Measurements from ENCODE around the gene SH3RF1.

The SH3RF1 gene

DNA sequence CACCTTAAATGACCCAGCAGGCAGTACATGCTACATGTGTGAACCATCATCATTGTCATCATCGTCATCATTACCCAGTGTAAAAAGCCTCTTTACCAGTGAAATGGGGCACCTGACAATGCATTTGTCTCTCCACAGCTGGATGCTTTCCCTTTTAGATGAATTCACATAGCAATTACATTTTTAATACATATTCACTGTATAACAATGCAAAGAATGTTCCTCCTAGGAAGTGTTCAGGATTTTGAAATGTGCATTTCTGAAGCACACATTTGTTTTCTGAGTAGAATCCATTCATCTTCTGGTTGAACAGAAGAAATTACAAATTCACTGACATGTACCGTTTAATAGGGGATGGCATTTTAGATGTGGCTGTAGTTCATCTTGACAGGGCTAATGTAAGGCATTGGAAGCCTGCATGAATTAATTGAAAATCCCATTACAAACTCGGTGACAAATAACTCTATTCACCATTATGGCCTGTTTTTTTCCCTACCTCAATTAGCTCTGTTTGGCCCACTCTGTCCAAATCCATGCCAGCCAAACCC is 111.1 kb downstream of the SH3RF1 start:
- DNase-seq = no peak

DNA sequence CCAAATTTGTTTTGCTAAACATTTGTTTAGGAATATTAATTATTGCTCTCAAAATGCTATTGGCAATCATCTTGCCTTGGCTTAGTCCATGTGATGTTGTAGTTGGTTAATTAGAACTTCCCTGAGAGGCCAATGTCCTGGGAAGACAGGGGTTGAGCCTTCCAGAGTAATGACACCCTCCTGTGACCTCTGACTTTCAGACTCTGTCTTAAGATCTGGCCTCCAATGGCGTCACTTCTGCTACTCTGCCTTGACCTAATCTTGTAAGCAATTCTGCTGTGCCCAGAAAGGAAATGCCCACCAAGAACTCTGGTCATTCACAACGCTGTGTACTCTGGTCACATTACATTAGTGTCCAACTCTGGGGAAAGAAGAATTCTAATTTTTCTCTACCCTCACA is 111.9 kb downstream of the SH3RF1 start:
- no peak for DNase-seq

DNA sequence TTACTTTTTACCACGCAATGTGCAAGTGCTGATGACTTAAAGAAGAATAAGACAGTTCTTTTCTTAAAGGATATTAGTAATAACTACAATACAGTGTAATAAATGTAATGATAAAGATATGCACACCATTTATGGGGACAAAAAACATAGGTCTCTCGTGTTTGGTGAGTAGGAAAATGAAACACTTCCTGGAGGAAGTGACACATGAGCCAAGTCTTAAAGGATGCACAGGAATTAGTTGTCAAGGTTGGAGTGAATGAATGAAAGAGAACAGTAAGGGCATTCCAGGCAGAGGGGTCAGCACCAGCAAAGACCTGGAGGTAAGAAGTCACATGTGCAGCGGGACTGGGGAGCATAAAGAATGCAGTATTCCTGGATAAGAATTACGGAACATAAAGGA is 112.7 kb downstream of the SH3RF1 start:
- no peak for DNase-seq

DNA sequence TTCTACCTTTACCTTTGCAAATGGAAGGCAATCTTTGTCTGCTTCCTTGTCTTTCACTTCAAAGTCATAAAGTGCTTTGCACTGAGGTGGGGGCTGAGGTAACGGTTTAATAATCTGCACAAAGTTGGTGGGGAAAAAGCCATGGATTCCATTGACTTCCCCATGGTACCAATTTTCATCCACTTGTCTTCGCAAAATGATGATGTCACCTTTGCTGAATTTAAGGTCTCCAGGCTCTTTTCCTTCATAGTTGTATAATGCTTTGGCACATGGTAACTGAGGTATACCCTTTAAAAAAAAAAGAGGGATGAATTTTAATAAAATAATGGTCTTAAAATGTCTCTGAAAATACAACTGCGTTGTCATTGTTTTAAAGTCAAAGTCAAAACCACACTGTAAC is 114.4 kb downstream of the SH3RF1 start:
- DNase-seq = no peak

DNA sequence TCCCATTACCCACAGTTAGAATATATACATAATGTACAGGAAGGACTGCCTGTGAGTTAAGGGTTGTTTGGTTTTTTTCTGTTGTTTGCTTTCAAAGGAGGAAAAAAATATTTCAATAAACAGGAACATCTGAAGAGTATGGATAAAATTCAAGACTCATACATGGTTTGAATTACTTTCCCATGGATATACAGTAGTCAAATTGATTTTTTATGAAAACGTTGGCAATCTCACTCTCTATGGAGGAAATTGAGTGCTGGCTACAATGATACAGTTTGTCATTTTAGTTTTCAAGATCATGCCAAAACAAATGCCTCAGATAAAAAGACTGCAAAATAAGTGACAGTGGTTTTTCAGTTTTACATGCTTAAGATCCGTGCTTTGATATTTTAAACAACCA is 116.6 kb downstream of the SH3RF1 start:
- DNase-seq = no peak

DNA sequence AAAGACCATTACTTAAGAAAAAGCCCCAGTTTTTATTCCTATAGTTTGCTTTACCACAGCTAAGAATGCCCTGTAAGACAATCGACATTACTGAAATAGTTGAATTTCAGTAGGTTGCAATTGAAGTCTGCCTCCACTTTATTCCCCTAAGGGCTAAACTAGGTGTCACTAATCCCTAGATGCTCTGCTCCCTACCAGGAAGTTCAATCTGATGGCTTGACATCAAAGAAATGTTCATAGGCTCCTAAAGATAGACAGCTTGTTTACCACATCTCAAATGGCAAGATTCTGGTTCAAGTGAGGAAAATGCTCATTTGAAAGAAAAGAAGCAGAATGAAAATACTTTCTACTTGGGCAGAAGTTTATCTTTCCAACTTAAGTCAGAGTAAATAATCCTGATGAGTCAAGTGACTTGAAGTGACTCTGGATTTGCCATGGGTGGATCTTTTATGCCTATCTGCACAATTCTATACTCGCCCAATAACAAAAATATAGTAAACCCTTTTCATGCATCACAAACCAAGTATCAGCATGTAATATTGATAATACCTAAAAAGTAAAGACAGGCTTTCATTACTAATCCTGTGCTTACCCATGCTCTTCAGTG is 117.2 kb downstream of the SH3RF1 start:
- DNase-seq = no peak

DNA sequence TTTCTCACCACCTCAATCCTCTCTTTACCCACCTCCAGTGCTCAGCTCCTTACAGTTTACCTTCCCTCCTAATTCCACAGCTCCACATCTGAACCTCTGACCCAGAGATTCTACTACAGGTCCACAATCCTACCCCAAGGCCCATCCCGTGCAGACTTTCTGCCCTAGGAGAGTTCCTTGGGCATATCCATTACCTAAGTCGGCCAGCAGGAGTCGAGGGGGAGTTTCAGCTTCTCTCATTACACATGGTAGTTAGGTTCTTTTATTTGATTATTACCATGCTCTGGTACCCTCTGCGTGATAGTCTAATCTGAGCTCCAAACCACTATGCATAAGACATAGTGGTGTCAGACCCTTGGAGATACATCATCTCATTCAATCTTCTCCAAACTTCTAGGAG is 117.9 kb downstream of the SH3RF1 start:
- DNase-seq = no peak

DNA sequence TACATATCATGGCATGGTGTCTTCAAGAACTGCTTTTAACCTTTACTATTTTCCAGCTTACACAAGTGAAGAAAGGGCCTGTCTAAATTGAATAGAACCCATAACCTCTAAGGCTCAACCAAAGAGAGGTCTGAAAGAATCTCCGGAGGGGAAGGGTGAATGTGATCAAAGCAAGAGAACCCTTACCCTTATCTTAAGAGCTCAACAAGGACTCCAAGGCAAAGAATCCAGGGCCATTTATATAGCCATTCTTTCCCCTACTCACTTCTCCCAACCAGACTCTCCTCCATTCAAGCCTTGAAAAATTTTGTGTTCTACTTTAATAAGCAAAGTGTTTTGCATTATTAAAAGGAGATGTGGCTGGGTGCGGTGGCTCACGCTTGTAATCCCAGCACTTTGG is 118.7 kb downstream of the SH3RF1 start:
- DNase-seq = no peak

DNA sequence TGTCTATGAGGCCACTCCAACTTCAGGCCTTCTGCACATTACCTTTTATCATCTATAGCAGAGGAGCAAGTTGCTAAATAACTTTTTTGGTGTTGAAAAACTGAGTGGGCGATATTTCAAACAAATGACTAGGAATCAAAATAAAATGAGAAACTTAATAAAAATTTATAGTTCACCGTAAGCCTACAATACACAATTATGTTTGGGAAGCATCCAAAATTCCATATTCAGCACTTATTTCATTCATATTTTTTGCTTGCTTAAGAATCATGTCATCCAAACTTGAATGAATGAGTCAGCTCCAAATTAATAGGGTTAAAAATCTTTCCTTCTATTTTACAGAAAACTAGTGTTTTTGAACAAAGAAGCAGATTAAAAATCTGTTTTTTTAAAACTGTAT is 119.1 kb downstream of the SH3RF1 start:
- no peak for DNase-seq

DNA sequence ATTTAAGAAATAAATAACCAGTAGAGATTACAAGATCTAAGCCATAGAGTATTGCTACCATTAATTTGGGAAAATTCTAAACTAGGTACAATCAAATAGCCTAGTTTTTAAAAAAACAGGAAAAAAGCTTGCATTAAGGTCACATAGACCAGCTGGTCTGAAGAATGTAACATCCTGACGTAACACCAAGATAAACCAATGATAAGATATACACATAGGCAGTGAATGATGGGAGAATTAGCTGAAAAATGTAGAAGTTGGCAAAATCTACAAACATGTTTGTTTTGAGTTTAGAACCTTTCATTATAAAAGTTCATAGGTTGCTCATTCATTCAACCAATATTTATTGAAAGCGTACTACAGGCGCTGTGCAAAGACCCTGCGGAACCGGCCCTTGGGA is 120.0 kb downstream of the SH3RF1 start:
- DNase-seq = no peak

DNA sequence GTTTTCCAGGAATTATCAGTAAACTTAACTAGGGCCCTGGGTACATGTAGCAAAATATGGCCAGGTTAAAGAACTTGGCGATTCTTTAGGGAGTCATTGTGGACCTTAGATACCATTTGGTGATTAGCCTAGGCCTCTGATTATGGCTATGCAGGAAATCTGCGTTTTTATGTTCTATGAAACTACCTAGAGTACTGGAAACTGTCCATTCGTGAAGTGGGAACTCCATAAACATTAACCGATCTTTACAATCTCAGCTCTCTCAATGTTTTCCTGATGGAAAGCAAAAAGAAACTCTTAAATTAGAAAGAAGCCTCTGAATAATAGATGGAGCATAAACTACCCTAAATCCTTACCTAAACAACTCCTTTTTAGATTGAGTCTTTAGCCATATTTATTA is 121.9 kb downstream of the SH3RF1 start:
- no peak for DNase-seq

DNA sequence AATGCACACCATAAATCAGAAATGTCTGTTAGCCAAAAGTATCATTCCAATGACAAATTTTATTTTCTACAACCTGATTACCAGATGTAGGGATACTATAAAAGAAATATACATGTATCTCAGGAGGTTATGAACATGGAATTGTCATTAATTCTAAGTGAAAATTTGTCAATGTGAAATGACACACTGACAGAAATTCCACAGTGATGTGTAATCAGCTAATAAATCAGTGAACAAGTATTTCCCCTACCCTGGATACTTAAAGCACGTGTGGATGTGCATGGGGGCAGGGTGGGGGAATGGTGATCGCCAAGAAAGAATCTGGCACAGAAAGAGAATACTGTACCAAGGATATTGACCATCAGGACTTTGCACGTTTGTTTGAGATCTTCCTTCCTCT is 123.6 kb downstream of the SH3RF1 start:
- no peak for DNase-seq

DNA sequence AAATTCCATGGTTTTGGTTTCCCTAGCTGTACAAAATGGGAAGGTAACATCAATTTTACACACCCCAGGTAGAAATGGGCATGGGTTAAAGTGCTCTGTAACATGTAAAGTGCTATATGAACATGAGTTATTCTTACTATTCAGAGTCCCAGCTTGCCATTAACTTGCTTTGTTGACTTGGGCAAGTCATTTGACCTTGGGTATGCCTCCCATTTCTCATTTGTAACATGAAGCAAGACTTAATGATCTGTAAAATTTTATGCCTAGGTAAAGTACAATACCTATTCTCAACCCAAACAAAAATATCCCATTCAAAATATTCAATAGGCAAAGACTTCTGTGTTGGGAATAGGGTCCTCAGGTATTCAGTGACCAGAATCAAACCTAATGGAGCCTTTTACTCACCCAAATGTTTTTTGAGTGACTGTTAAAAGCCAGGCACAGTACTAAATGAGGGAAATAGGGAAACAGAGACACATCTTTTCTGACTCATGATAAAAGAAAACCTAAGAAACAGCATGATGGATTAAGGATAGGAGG is 126.6 kb downstream of the SH3RF1 start:
- no peak for DNase-seq

DNA sequence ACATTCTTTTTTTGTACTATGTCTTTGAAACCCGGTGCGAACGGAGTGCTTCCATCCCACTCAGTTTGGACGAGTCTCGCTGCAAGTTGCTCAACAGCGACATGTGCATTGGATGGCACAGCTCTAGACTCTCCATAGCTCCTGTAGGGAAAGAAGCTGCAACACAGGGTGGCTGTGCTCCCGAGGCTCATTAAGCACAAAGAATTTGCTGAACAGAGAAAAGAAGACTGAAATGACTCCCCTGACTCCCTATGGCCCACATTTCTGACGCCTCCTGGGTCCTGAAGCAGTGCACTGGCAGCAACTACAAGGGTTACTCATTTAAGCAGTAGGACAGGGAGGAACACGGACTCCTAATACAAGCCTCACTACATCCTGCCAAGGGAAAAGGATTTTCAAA is 127.4 kb downstream of the SH3RF1 start:
- DNase-seq = no peak

DNA sequence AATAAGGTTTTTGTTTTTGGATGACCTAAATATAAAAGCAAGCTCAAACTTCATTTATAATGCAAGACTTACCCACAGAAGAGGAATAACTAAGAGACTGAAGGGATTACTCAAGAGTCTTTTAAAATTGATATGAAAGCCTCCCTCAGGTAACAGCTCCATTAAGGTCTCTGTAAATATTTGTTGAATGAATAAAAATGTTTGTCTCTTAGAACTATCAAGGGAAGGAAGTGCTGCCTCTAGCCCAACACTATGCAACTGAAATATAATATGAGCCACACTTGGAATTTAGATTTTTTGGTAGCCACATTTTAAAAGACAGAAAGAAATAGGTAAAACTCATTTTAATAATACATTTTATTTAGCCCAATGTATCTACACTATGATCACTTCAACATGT is 127.8 kb downstream of the SH3RF1 start:
- no peak for DNase-seq

DNA sequence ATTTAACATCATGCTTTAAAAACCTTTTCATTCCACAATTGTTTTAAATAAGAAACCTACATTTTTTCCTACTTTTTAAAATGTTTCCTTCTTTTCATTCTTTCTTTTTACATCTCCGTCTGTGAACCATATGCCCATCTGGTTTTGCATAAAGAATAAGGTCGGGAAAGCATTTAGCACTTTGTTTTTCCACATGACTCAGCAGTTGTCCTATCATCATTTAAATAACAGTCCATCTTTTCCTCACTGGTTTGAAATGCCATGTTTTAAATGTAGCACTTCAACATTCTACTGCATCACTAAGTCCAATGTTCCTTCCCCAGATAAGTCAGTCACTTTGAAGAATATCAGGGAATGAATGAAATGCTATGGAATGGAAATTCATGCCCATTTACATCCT is 128.4 kb downstream of the SH3RF1 start:
- no peak for DNase-seq

DNA sequence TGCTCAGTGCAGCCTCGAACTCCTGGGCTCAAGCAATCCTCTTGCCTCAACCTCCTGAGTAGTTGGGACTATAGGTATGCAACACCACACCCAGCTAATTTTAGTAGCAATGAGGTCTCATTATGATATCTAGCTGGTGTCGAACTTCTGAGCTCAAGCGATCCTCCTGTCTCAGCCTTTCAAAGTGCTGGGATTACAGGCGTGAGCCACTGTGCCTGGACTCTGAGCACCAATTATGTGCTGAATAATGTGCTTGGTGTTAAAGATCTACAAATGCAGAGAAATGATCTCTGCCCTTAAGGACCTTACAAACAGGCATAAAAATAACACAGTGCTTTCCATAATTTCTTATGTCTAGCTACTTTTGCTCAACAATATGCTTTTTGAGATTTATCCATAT is 131.7 kb downstream of the SH3RF1 start:
- no peak for DNase-seq

DNA sequence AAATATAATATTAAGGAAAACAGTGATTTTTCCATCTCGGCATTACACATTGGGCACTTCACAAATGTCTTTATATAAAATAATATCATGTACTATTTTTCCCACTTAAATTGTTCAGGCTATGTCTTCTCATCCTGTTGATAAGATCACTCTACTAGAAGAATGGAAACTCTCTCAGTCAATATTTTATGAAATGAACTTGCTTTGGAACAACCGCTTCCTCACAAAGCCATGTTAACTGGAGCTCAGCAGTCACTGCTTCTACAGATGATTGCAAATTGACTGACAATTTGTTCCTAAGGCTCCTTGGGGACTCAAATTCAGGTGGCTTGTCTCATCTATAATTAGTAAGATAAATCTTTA is 133.2 kb downstream of the SH3RF1 start:
- no peak for DNase-seq

DNA sequence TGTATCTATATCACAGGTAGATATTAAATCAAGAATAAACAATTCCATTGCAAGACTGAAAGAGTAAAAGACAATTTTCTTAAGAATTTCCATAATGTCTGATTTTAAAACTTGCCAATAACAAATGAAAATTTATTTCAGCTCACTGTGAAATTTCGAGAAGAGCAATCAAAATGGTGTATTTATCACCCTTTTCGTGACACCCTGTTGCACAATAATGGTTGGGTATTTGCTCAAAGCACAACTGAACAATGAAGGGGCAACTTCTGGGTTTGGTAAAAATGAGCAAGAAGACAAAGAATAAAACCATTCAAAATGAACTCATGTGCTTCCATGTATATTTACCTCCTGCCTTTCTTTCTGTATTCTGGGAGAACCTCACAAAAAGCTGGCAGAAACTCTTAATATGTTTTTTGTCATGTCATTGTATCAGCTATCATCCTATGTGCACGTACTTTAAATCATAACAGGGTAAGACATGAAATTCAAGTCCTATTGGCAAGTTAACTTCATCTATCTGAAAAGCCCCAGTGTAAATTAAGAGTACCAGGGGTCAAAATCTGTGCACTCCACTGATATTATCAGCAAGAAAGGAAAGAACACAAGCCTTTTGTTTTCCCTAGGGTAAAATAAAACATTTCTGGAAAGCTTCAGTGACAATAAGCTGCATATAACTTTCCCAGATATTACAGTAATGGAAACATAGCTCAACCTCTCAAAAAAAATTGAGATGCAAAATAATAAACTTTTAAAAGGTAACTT is 133.8 kb downstream of the SH3RF1 start:
- no peak for DNase-seq

DNA sequence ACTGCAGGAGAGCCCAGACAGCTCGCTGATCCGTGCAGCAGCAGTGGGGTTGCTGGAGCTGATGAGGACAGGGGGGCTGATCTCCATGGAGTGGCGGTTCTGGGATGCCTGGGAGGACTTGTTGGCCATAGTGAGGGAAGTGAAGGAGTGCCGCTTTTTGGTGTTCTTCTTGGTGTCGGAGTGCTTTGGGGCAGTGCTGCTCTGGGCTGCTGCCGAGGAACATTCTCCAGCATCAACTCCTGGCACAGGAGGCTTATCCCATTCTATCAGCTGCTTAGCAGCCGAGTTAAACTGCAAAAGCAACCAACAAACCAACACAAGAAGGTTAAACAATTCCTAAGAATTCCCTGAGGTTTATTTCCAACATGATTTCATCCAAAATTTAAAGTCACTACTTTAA is 134.4 kb downstream of the SH3RF1 start:
- no peak for DNase-seq

DNA sequence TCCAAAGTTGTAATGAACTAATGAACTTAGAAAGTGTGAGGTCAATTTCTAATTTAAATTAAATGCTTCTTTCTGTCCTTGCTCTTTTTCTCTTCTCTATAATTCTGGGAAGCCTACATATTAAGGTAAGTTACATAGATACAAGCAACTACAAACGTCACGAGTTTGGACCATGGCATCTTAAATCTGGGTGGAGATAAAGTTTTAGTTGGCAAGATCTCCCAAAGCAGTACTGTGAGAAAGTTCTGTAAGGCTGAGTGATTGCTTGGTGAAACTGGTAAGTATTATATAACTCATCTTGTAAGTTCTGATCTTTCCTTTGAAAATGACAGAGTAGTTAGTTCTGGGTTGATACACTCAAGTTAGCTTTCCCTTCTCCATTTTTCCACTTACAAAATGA is 135.0 kb downstream of the SH3RF1 start:
- no peak for DNase-seq

DNA sequence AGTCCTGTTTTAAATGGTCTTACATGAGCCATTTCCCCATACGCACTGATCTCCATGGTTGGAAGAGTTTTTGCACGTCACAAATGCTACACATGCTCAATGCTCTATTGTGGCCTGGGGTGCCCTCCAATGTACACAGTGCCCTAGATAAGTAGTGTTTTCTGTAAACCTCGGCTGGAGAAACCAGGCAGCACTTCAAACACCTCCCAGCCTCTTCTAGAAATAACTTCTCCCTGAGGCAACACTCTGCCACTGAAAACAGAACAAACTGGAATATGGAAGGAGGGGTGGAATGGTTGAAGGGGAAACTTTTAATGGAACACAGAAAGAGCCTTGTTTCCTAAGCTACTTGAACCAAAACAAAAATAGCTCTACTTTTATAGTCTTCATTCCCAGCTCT is 136.8 kb downstream of the SH3RF1 start:
- DNase-seq = no peak

DNA sequence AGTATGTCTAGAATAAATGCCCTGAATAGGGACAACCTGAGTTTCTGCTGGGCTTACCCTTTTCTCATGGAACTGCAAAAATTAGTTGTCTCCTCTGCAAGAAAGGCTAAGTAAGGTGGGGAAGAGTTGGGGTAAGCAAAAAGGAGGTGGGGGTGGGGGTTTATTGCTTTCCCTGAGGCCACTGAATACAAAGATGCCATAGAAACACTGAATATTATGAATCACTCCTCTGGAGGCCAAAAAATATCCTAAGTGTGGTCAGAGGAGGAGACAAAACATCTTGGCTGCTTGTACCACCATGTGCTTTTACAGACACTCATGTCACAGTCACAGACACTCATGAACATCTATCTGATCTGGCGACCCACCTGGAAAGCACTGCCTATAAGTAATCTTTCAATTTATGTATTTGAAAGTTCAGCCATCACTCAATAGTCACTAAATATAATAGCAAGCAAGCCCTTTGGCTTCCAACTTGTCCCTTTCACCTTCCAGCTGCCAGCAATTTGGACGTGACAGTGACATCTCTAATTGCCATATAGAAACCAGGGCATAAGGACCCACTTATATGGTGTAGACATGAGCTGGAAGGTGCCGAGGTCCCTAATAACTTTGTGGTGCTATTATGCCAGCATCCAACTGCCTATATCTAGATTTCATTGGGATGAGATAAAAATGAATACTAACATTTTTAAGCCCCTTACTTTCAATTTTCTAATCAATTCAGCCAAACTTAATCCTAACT is 138.0 kb downstream of the SH3RF1 start:
- DNase-seq = no peak

Measured in SHP77 (cell line).